ENCODE results near the gene IFTAP.
"Not testable (repeated sequence)": the region's sequence is repeated elsewhere in the genome, so short reads cannot be mapped to it uniquely, and the experiment has no call there.

The IFTAP gene

DNA sequence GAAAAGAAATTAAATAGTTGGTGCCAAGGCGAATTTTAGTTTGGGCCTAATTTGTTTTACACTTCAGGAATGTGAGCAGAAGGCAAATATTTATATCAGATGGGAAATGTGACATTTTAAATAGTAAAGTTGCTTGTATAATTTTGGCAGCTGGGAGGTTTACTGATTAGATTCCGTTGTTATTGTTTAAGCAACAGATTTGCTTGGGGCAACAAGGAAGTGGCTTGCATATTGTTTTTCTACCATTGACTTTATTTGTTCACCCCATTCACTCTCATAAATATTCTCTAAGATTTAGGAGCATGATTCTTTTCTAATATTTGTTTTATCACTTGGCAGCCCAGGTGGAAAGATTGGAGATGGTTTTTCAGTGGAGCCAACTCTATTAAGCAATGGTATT, 44.3 kb downstream of the IFTAP start:
- DNase-seq (ENCODE audit: low read depth in 2 of 2), result no peak

DNA sequence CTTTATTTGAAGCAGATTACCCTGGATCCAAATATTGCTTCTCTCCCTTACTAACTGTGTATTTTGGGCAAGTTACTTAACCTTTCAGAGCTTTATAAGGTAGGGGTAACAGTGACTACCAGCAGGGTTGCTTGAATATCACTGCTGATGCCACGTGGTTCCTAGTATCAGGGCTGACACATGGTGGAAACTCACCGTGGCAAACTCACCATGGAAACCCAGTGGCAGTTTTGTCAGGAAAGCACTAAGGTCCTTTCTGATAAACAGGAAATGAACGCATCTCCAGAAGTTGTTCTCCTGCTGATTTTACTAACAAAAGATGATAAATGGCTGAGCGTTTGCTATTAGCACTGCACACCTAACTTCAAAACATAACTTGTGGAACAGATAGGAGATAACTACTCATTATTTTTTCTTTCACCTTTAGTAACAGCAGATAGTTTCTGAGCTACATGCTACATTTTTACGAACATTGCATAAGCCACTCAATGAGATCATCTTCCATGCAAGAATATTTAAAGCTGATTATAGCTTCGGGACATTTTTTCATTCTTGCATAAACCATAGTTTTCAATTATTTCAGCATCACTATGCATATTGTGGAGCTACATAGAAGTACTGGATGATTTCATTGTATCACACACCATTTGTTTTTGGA, 63.4 kb downstream of the IFTAP start:
- no peak for DNase-seq (ENCODE audit: low read depth in 2 of 2)

DNA sequence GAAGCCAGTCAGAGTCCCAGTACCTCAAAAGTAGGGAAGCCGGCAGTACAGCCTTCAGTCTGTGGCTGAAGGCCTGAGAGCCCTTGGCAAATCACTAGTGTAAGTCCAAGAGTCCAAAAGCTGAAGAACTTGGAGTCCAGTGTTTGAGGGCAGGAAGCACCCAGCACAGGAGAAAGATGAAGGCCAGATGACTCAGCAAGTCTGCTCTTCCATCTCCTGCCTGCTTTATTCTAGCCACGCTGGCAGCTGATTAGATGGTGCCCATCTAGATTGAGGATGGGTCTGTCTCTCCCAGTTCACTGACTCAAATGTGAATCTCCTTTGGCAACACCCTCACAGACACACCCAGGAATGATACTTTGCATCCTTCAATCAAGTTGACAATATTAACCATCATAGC, 67.1 kb downstream of the IFTAP start:
- DNase-seq (ENCODE audit: low read depth in 2 of 2), result not testable (repeated sequence)

DNA sequence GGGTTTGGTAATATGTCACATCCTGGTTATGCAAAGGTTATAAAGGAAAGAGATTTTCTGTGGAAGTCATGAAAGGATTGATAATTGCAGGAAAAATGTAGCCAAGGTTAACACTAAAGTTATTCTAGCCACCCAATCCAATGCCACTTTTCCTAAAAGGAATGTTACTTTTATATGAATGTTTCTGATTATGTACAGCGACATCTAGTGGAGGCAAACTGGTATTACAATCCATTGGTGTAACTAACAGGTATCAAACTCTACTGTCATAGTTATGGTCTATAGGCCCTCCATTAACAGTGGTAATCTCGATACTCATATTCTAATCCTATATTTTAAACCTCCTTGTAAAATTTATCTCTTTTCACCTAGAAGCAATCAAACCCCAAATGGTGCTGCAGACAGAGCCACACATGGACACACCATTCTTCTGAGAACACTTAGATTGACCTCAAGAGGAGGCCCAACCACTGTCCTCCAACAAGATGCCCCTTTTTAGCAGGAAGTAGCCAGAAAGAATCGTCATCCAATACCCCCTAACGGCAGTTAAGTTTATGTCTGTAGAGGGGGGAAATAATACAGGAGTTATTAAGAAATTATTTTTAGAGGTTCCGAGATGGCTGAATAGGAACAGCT, 78.6 kb downstream of the IFTAP start:
- DNase-seq (ENCODE audit: low read depth in 2 of 2), result no peak

DNA sequence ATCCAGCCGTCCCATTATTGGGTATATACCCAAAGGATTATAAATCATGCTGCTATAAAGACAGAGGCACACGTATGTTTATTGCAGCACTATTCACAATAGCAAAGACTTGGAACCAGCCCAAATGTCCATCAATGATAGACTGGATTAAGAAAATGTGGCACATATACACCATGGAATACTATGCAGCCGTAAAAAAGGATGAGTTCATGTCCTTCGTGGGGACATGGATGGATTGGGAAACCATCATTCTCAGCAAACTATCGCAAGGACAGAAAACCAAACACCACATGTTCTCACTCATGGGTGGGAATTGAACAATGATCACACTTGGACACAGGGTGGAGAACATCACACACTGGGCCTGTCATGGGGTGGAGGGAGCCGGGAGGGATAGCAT, 85.2 kb downstream of the IFTAP start:
- DNase-seq (ENCODE audit: low read depth in 2 of 2), result not testable (repeated sequence)

DNA sequence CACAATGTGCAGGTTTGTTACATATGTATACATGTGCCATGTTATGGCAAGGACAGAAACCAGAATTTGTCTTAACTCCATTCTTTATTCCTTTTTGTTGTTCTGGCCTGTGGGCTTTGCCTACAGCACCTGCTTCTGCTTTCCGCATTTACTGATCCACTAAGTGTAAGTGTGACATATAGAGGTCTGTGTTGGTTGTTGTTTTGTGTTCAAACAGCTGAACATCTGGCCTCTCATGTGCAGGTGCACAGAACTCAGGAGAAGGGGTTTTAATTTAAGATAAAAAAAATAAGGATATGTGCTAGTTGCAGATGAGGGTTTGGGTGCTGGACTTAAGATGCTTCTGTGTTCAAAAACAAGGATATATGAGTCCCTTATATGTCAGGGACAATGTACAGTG, 89.5 kb downstream of the IFTAP start:
- DNase-seq (ENCODE audit: low read depth in 2 of 2), result no peak

DNA sequence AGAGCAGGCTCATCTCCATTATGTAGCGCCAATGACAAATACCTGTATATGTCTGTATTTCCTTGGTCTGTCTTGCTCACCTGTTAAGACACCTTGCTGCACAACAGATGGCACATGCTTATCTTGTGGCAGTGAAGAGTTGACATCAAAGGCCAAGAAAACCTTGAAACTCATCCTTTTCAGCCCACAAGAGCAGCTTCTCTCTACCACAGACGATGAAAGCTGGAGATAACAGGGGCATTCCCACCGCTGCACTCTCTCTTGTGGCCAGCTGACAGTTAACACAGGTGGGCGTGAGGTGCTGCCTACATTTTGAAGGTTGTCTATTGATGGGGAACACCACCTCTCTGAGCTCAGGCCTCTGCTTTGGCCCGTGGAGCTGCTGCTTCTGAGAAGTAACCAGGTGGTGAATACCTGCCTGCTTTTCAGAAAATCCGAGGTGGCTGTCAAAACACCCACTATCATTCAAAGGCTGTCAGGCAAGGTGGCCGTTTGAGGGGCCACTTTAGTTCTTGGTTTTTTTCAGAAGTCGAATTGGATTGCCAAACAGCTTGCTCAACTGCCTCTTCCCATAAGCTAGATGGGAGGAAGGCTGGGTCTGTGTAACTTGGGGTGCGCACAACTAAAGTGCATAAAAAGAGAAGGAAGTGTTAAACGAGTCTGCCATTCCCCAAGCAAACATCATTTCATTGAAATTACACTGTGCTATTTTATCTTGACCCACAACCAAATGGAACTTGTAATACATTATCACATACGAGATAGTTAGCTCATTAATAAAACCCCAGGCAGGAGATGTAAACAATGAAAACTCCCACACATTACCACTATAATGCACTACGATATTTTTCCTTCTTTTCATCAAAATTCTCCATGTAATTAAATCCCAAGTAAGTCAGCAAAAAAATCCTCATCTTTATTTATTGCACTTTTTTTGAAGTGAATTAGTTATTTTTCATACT, 90.8 kb downstream of the IFTAP start:
- peak; percentile 13 to 21 for DNase-seq (ENCODE audit: low read depth in 2 of 2)

DNA sequence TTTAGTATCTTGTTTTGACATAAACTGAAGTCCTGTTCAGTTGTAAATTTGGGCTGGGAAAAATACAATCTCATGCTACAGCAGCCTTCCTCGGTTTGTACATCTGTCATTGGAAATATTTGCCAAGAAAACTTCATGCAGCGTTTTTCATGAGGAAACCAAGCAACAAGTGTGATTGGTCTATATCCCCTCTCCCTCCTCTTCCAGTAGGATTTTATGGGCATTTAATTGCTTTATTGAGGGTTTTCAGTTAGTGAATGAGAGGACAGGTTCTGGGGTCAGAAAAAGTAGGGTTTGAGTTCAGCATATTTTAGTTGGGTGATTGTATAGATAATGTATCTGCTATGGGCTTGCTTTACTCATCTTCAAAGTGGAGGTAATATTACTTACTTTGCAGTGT, 93.8 kb downstream of the IFTAP start:
- DNase-seq (ENCODE audit: low read depth in 2 of 2), result no peak

DNA sequence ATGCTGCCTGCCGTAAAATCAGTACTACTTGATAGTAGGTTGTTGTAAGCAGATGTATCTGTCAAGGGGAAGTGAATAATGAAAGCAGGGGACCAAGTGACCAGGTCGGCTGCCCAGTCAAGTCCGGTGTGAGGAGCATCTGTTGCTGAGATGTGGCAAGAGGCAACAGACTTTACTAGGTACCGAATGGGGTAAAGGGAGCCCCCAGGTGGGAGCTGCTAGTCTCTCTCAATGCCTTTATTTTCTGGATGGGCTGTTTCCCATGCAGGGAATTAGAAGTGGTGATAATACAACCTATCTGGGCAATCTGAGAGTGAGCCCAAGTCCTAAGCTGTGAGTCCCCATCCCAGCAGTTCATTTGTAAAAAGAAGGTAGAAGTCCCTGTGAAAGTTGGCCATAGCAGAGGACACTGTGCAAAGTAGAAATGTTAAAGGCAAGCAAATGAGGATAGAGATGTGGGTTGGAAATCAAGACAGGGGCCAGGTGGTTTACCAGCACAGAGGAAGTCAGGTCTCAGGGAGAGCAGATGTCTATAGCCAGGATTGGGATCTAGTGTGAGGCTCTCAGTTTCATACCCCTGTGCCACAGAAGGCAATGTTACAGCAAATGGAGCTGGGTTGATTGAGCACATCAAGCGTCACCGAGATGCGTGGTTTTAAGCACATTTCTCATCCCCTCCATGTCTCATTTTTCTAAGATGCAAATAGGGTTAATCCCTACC, 94.4 kb downstream of the IFTAP start:
- DNase-seq (ENCODE audit: low read depth in 2 of 2), result no peak

DNA sequence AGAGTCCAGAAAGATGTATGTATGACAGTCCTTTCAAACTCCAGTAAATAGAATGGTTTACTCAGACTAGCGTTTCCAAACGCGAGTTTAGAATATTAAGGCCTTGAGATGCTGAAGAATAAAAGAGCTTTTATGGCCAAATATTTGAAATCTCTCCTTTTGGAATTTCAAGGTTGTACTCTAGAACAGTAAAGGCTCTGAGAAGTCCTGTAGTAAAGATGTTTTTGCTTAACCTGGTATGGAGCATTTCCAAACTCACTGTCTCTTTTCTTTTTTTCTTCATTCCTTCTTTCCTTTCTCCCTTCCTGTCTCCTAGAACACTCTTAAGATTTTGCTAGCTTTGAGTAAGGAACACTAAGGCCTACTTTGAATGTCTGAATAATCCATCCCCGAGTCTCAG, 95.1 kb downstream of the IFTAP start:
- no peak for DNase-seq (ENCODE audit: low read depth in 2 of 2)

DNA sequence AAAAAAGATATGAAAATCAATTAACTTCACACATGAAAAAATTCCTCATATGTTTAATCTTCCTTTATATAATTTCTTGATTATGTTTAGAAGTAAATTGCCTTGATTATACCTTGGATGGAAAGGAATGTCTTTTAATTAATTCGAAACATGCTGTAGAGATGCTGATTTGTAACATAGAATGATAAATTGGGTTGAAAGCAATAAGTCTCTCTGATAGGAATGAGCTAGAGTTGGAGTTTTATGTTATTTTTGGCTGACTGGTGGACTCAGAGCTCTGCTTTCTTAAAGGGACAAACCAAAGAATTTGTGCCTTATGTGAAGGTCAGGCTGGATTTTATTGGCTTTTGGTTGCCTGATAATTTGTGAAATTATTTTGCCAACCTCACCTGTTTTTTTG, 98.4 kb downstream of the IFTAP start:
- DNase-seq (ENCODE audit: low read depth in 2 of 2), result no peak

DNA sequence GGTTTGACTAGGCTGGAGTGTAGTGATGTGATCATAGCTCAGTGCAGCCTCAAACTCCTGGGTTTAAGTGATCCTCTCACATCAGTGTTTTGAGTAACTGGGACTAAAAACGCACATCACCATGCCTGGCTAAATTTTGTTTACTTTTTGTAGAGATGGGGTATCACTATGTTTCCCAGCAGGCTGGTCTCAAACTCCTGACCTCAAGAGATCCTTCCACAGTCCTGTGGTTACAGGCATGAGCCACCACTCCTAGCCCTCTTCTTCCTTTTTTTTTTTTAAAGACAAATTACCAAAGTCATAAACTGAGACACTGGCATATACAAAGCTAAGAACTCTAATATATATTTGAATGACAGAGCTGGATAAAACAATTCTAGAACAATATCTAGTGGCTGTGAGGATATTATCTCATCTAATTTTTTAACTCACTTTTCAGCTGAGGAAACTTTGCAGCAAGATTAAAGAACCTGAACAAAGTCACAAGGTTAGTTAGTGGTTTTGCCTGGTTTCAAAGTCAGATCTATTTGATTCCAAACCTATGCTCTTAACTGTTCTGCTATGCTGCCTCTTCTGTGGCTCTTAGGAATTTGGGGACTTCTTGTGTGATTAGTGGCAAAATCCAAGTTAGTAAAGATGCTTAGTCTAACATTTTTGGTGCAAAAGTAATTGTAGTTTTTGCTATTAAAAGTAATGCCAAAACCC, 99.0 kb downstream of the IFTAP start:
- DNase-seq (ENCODE audit: low read depth in 2 of 2), result no peak

DNA sequence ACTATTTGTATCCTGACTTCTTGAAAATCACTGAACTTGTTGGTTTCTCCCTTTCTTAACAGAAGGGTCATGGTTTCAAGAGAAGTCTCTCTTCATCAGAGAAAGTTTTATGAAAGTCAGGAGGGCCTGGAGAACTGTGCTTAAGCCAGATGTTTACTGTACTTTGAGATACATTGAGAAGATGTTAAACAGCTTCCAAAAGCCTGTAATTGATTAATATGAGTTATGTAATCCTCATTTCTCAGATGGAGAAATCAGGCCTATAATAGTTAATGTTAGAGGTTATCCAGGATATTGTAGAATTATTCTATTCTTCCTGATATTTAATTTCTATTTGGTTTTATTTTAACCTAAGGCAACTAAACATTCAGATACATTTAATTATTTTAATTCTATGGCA, 100.8 kb downstream of the IFTAP start:
- DNase-seq (ENCODE audit: low read depth in 2 of 2), result no peak

DNA sequence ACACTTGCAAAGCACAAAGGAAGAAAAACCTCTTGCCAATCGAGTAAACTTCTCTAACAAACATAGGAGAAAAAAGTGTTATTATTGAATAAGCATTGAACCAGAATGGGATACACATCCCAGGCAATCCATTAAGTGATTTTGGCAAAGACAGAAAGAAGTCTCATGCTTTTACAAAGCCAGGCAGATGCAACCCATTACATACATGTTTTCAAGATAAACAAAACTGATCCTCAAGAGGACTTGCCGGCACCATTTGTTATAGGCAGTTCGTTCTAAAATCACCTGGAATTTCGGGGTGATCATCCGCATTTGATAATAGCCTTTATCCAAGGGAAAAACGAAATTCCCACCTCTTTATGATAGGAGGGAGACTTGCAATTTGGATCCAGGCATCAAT, 101.3 kb downstream of the IFTAP start:
- no peak for DNase-seq (ENCODE audit: low read depth in 2 of 2)

DNA sequence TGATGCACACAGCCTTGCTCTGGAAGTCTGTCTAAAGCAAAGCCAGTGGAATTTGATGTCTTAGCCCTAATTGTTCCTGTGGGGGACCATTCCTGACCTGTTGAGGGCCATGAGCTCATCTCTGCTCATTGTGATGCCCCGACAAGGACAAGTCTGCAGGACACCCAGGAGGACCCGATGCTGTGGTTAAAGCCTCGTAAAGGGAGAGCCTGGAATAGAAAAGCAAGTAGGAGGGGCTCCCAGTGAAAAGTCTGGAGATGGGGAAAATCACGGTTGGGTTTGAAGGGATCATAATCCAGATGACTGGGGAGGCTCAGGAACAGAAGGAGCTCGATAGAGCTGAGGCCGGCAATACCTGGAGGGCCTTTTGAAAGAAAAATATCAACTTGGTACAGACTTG, 102.2 kb downstream of the IFTAP start:
- no peak for DNase-seq (ENCODE audit: low read depth in 2 of 2)

DNA sequence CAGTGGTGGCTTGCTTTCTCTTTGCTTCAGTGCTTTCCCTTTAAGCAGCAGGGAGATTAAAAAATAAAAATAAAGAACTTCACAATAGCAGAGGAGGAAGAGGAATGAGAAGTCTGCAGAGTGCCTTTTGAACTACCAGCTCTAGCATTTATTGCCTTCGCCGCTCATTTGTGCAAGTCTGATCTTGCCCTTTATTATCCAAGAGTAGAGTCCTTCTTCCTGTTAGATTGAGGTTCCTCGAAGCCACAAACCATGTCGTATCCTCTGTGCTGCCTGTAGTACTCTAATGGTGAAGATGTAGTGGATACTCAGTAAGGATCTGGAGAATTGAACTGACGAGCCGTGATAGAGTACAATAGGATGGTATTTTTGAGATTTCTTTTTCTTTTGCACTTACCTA, 105.0 kb downstream of the IFTAP start:
- no peak for DNase-seq (ENCODE audit: low read depth in 2 of 2)

DNA sequence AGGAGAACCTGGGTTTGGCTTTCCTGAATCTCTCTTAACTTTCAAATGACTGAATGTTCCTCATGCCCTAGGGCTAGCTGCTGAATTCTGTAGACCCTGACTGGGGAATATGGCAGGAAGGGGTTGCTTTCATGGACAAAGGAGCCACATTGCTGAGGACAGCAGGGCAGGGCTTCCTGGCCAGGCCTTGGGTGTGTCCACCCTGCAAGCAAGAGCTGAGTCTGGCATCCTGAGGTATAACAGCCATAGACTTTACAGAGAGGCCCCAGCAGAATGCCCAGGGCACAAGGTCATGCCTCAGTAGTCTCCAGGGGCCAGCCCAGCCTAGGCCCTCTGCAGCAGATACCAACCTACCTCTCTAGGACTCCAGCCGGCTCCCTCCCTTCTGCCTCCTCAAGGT, 105.9 kb downstream of the IFTAP start:
- no peak for DNase-seq (ENCODE audit: low read depth in 2 of 2)

DNA sequence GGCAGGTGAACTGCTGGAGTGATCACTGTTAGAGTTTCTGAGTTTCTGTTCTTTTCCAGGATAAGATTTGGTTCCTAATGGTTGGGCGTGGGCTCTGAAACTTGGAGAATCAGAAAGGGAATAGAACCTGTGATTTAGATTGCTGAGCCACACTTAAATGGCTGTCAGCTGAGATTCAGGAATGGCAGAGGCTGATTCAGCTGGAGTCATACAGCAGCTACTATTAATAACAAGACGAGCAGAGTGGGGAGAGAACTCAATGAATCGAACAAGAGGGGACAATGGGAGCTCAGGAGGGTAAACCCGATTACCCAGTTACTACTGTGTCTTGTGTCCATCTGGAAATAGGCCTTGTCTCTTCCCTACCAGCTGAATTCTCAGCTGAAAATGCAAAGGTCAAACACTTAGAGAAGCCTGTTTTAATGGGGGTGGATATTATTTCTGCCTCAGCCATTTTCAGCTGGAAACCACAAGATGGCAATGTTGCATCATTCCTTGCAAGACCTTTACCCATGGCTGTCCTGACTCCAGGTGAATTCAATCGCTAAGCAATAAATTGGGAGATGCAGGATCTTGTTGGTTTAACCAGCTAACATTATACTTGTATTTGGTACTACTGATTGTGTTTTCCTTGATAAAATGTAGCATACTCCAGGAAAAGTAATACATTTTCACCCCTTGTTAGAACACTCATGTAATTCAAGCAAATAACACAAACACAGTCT, 108.2 kb downstream of the IFTAP start:
- DNase-seq (ENCODE audit: low read depth in 2 of 2), result no peak

DNA sequence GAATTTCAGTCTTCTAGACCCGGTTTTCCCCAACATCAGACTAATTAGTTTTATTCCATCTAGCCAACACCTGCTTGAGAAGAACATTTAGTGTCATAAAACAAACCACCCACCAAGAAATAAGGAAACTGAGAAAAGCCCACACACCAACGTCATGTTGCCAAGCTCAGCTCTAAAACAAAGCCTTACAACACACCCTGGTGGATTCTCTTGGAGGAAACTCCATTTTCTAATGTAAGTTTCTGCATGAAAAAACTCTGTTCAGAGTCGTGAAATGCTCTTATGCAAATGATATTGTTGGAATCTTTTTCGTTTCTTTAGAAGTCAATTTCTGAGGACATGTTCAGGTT, 108.7 kb downstream of the IFTAP start:
- DNase-seq (ENCODE audit: low read depth in 2 of 2), result no peak

All from stimulated activated CD8-positive, alpha-beta memory T cell treated with anti-CD3 and anti-CD28 coated beads, Interleukin-7, amount 100 ng/mL, for 4 hours (primary cell).